WERI-Rb-1 (cell line): Measurements from ENCODE around the gene NEUROD1.

Source experiments
- DNase-seq: peaks from one replicate; pipeline ENCODE4 v3.0.0-alpha.2; 2020
- H3K27ac ChIP-seq: fragments of 250-450 bp; sonication (Bioruptor Pico); 2 replicates; pipeline ENCODE4 v1.5.1; 2020; ENCODE audit warnings: mild to moderate bottlenecking, moderate library complexity
- H3K27me3 ChIP-seq: fragments of 250-450 bp; sonication (Bioruptor Pico); 2 replicates; pipeline ENCODE4 v1.5.1; 2021; ENCODE audit warnings: mild to moderate bottlenecking, low read depth, moderate library complexity; ENCODE audit not compliant: insufficient read depth, severe bottlenecking
- H3K36me3 ChIP-seq: fragments of 250-450 bp; sonication (Bioruptor Pico); 2 replicates; pipeline ENCODE4 v1.5.1; 2020; ENCODE audit warnings: mild to moderate bottlenecking, moderate library complexity
- H3K4me3 ChIP-seq: 2 replicates; pipeline ENCODE4 v1.5.1; 2011; ENCODE audit warnings: low read depth, mild to moderate bottlenecking, control low read depth, low read length
- H3K9me3 ChIP-seq: fragments of 250-450 bp; sonication (Bioruptor Pico); 2 replicates; pipeline ENCODE4 v1.5.1; 2021; ENCODE audit warnings: mild to moderate bottlenecking, moderate library complexity; ENCODE audit not compliant: severe bottlenecking
- TF ChIP-seq, protein P1 (sequence below): IDR thresholded peaks from 2 replicates; pipeline ENCODE4 v1.5.1; 2011; ENCODE audit warnings: low read depth, mild to moderate bottlenecking, control low read depth, inconsistent platforms, low read length

The NEUROD1 gene

DNA sequence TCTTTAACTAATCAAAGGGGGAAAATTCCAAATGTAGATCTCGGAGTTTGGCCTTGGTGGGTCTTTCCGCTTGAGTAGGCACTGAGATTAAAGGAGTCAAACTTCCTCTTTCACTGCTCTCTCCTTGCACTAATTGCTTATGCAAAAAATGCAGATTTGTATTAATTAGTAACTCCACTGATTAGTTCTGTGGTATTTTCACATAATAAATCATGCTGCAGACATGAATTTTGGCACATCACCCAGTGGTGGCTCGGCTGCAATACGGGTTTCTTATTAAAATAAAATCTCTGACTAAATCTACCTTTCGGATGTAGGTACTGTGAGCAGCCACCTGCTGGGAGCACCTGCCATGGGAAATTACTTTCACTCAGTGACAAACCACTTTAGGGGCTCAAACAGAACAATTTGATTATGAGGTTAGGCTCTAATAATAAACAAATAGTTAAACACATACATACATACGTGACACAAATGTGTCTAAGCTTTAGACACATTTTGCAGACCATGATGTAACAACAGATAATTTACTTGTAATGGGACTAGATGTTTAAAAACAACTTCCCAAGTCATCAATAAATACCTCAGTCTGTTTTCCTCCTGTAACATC, 6.4 kb upstream of the NEUROD1 start:
- Histone ChIP-seq H3K27ac (peak overlapping the region; percentile 99; the same call in 1 of the 2 replicates), H3K4me3 (no peak overlapping the region), H3K27me3 (no peaks in the 10 kb centered on the region), H3K9me3 (no peaks in the 10 kb centered on the region), H3K36me3 (0 out of 2 replicates have a peak, but pooled peaks cover 3% of the 10 kb centered on the region)
- TF ChIP-seq, protein P1, sequence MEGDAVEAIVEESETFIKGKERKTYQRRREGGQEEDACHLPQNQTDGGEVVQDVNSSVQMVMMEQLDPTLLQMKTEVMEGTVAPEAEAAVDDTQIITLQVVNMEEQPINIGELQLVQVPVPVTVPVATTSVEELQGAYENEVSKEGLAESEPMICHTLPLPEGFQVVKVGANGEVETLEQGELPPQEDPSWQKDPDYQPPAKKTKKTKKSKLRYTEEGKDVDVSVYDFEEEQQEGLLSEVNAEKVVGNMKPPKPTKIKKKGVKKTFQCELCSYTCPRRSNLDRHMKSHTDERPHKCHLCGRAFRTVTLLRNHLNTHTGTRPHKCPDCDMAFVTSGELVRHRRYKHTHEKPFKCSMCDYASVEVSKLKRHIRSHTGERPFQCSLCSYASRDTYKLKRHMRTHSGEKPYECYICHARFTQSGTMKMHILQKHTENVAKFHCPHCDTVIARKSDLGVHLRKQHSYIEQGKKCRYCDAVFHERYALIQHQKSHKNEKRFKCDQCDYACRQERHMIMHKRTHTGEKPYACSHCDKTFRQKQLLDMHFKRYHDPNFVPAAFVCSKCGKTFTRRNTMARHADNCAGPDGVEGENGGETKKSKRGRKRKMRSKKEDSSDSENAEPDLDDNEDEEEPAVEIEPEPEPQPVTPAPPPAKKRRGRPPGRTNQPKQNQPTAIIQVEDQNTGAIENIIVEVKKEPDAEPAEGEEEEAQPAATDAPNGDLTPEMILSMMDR: no peak
- DNase-seq: no peak

DNA sequence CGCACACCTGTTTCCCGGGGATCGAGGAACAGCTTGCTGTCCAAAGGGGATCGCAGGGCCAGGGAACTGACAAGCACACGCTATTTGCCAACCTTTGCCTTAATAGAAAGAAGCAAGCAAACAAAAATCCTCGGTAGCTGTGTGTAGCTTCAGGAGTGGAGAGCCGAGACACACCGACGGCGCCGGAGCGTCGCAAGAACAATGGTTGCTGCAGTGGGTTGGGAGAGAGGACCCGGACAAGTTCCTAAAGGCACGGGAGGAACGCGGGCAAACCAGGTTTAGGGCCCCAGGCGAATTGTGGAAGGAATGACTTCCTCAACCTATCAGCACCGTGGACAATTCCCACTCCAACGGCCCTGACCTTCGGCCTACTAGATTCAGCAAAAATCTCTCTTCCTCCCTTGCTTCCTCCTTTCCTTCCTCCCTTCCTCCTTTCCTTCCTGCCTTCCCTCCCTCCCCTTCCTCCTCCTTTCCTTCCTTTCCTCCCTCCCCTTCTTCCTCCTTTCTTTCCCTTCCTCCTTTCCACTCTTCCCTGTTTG, 4.9 kb upstream of the NEUROD1 start:
- no peaks in the 10 kb centered on the region for H3K27me3 ChIP-seq
- H3K36me3 ChIP-seq: peaks cover 4% of the 10 kb centered on the region
- H3K27ac ChIP-seq: peak overlapping the region; percentile 99
- DNase-seq: peak; percentile 55
- H3K4me3 ChIP-seq: peak overlapping the region; percentile 91
- TF ChIP-seq, protein P1: no peak
- no peaks in the 10 kb centered on the region for H3K9me3 ChIP-seq

DNA sequence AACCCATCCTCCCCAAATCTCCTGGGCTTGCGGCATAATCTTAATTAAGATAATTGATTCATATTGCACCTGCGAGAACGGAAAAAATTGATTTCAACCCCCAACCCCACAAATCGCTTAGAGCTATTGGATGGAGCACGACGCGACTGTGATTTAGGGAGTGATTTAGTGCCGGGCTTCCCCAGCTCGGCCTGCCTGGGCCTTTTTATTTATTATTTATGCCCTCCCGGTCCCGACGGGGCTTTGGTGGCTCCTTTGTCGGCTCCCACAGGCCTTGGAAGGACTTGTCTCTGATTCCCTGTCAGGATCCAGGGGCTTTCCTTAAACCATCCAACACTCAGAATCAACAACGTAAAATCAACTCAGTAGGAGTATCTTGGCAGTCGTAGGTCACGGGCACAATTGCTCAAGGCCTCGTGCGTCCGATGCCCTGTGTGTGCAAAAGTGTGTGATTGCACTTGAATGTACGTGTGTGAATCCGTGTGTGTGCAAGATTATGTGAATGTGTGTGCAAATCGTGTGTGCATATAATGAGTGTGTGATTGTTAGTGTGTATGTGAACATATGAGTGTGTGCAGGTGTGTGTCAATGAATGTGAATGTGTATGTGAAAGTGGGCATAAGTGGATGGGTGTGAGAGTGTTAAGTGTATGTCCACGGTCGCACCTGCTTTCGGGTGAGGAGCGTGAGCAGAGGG, 4.3 kb upstream of the NEUROD1 start:
- H3K4me3 ChIP-seq: peak overlapping the region; percentile 91
- peaks cover 10% of the 10 kb centered on the region for H3K36me3 ChIP-seq
- TF ChIP-seq, protein P1: no peak
- DNase-seq: peak; percentile 59
- H3K9me3 ChIP-seq: no peaks in the 10 kb centered on the region
- H3K27ac ChIP-seq: peak overlapping the region; percentile 99
- H3K27me3 ChIP-seq: no peaks in the 10 kb centered on the region

DNA sequence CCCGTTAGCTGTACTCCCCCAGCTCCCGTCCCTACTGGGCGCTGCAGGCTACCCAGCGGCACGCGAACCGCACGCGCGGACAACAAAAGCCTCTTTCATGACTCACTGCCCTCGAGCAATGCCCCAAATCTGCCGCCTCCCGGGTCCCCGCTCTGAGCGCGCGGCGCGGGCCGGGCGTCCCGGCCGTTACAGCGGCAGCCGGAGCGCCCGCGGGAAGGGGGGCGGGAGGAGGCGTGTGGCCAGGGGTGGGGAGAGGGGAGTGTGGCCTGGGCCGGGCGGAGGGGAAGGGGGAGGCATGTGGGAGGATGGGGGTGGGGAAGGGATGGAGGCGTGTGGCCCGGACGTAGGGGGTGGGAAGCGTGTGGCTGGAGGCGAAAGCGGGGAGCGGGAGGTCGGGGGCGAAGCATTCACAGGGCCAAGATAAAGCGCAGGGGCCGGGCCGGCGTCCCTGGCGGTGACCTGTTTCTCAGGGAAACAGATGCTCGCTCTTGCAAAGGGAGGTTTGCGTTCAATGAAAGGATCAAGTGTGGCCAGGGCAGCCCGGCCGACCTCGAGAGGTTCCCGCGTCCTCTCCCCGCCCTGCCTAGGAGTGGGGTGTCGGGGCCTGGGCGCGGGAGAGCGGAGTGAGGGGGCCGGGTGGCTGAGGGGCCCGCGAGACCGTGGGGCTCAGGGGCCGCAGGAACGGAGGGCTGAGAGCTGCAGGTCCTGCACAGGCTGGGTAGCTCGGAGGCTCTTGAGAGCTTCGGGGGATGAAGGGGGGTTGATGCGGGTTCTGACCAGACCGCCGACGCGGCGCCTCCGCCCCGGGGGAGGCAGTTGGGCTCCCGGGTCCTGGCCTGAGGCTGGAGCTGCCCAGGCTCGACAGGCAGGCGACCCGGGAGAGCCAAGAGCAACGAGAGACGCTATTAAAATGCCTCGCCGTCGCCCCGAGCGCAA, 3.5 kb upstream of the NEUROD1 start:
- peak; percentile 93 for DNase-seq
- Histone ChIP-seq H3K27me3 (no peaks in the 10 kb centered on the region), H3K27ac (peak overlapping the region; percentile 99), H3K4me3 (peak overlapping the region; percentile 91), H3K36me3 (peaks cover 18% of the 10 kb centered on the region), H3K9me3 (no peaks in the 10 kb centered on the region)
- TF ChIP-seq, protein P1: no peak

DNA sequence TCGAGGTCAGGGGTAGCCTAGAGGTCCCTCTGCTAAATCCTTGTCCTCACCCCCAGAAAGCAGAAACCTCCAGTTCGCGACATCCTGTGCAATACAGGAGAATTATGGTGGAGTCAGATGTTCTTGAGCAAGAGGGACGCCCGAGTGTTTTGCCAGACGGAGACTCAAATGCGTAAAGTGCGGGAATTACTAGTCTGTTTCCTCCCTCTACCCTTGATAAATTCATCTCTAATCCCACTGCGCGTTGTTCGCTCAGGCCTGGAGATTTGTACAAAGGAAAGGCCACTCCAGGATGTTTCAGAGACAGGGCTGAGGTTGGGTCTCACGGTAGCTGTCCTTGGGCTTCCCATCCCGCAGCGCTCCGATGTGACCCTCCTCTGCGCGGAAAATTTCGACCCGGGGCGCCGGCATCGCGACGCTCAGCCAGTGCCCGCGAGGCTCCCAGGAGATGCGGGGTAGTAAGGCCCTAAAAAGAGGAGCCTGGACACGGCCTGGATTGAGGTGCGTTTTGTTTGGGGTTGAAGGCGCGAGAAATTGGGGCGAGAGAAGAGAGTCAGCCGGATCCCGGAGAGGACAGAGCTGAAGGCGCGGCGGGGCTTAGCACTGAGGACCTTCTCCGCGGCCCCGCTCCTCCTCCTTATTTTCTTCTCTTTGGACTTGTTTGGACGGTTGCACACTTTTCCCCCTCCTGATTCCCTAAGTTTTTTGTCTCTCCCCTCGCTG, 2.6 kb upstream of the NEUROD1 start:
- H3K27ac ChIP-seq: peak overlapping the region; percentile 99
- no peak for DNase-seq
- peaks cover 26% of the 10 kb centered on the region for H3K36me3 ChIP-seq
- H3K9me3 ChIP-seq: no peaks in the 10 kb centered on the region
- peak overlapping the region; percentile 91 for H3K4me3 ChIP-seq
- no peaks in the 10 kb centered on the region for H3K27me3 ChIP-seq
- TF ChIP-seq, protein P1: no peak
